GM19467 (cell line): ENCODE results near the gene UNC93A.
"Not testable (repeated sequence)": the region's sequence is repeated elsewhere in the genome, so short reads cannot be mapped to it uniquely, and the experiment has no call there.

Experiments
- ATAC-seq: cut with Tn5 transposase; IDR thresholded peaks from one replicate; pipeline ENCODE4 v1.9.1; 2021; ENCODE audit warnings: mild to moderate bottlenecking, moderate library complexity; ENCODE audit not compliant: unreplicated experiment

The UNC93A gene

DNA sequence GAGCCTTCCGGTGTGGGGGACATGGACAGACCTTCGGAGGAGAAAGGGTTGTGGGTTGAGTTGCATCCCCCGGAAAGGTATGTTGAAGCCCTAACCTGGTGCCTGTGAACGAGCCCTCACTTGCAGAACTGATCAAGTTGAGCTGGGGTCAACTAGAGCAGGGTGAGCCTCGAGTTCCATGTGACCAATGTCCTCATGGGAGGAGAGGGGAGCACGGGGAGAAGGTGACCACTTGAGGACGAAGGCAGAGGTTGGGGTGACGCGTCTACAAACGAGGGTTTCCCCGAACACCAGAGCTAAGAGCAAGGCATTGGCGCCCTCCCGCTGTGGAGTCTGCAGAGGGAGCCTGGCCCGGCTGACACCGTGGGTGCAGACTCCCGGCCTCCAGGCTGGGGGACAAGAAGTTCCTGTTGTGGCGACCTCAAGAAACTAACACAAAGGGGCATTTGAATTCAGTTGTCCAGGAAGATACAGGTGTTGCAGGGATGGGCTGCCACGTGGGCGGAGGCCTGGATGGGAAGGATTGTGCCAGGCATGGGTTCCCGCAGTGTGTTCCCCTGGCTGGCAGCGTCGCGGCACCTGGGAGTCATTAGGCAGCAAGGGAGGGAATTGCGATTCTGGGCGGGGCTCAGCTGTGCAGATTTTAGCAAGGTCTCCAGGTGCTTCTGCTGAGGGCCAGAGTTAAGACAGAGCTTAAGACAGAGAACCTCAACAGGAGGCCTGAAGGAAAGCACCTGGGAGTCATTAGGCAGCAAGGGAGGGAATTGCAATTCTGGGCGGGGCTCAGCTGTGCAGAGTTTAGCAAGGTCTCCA lies 20.4 kb upstream of the UNC93A start:
- ATAC-seq, result no peak

DNA sequence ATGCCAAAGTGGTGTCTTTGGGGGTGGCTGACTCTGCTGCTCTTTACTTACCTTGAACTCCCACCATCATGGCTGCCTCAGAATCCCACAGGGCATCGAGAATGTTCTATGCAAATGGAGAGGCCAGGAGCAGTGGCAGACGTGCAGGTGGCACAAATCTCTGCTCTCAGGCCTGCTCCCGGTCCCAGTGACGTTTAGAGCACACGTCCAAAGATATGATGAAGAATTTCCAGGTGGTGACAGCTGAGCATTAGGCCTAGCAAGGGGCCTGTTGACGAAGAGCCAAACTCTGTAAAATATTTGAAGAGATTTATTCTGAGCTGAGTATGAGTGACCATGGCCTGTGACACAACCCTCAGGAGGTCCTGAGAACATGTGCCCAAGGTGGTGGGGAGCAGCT lies 19.0 kb upstream of the UNC93A start:
- ATAC-seq, result no peak

DNA sequence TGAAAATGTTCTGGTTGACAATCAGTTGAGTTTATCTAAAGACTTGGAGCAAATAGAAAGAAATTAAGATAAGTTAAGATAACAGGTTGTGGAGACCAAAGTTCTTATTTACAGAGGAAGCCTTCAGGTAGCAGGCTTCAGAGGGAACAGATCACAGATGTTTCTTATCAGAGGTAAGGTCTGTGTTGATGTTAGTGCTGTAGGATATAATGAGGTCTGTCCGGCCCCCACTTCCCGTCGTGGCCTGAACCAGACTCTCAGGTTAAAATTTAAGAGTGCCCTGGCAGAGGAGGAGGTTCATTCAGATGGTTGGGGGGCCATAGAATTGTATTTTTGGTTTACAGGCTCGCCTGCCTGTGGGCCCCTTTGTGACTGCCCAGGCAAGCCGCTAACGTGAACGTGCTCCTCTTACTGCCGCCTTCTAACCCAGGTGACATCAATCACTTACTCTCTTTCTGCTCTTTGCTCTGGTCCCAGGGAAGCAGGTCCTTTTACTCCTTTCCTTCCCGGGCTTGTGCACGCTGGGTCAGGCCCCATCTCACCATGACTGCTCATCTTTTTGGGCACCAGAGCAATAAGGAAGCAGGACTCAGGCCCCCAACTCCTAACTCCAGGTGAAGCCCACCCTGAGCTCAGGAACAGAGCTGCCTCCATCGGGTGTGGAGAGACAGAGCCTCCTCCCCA lies 18.3 kb upstream of the UNC93A start:
- no peak for ATAC-seq

DNA sequence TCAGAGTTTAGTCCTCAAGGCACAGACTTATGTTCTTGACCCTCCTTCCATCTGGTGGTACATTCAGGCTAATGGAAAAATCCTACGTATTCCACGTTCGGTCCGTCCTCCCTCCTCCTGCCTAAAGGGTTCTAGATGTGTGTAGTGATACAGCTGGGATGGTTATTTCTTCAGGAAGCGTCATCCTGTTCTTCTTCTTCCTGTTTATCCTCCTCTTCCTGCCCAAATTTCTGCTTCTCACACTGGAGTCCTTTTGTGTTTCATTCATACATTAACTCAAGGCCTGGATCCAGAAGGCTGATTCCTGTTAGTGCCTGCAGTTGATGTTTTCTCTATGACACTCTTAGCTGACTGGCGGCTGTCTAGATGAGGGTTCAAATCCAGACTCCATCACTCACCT lies 16.8 kb upstream of the UNC93A start:
- ATAC-seq, result no peak

DNA sequence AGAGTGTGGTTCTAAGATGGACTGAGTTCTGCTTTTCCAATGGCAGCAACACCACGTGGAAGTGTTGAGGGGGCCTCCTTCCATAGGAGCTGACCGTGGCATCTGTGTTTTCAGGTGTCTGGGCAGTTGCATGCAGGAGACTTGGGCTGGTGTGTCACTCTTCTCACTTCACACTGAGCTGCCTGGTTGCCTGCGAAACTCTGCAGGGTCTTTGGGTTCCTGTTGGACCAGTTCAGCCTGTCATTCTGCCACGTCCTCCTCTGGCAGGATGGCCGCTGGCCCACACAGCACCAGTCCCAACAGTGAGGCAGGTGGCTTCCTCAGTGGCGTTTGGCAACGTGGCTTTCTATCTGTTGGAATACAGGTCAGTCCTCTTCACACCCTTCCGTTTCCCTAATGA lies 16.1 kb upstream of the UNC93A start:
- ATAC-seq, result no peak

DNA sequence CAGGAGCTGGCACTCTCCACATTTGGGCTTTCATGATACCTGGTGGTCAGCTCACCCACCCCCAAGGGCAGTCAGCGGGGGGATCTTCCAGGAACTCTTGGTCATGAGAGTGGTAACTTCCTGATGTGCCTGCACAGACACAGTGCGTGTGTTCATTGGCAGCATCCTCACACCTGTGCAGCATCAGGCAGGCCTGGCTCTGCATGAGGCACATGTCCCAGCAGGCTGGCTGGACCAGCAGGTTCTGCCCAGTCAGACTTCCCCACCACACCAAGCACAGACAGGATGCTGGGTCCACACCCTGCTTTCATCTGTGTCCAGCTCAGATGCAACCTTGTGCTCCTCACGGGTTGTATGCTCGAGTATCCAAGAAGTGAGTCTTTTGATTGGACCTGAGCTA lies 15.7 kb upstream of the UNC93A start:
- ATAC-seq, result no peak

DNA sequence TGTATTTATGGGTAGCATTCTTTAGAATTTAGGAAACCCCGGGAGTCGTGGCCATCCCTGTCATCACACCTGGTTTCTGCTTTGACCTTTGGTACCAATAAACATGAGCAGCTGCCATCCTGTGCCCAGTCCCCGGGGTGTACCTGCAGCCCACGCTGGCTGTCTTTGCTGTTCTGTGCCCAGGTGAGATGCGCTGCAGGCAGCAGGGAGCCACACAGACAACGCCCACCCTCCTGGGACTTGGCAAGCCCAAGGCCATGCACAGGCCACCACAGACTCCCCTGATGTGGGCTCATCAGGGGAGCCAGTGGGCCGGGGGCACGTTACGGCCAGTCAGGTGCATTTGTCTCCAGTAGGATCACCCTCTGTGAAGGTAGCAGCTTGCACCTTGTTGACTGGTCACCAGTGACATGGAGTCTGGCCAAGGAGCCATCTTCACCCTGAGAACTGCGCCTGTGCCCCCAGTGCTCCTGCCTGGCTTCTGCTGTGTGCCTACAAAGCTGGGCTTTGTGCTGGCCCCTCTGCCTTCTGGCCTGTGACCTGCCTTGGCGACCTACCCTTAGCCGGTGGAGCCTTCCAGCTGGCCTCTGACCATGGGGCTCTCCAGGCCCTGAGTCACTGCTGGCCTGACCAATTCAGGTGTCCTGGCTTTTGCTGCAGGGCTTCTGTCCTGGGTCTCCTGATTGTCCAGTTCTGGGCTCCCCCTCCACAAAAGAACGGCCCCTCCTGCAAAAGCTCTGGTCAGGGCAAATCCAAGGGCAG lies 14.2 kb upstream of the UNC93A start:
- ATAC-seq, result no peak

DNA sequence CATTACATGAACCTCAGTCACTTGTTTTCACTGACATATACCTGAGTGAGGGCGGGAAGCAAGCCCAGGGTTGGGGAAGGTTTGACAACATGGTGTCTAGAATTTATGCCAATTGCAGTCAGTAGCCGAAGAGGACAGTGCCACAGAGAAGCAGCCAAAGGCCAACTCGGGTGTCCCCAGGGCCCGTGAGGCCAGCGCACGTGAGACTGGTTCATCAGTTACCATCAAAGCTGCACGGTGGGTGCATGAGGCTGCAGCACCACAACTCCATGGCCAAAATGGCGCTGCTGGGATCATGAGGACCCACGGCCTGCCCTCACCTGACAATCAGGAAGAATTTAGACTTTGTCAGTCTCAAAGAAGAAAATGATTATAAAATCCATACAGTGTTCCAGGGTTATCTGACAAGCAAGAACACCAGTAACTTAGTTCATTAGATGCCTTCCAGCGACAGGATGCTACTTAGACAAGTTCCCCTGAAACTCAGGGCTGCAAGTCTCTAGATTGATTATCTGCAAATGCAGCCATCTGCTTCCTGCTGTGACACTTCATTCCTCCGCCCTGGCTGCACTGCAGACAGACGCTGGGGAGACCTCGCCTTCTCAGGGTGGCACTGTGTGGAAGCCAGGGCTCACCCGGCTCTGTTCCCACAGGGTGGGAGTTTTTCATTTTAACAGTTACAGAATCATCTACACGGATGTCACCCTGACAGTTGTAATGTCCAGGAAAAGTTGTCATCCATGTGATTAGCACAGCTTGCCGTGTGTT lies 12.8 kb upstream of the UNC93A start:
- ATAC-seq, result not testable (repeated sequence)

DNA sequence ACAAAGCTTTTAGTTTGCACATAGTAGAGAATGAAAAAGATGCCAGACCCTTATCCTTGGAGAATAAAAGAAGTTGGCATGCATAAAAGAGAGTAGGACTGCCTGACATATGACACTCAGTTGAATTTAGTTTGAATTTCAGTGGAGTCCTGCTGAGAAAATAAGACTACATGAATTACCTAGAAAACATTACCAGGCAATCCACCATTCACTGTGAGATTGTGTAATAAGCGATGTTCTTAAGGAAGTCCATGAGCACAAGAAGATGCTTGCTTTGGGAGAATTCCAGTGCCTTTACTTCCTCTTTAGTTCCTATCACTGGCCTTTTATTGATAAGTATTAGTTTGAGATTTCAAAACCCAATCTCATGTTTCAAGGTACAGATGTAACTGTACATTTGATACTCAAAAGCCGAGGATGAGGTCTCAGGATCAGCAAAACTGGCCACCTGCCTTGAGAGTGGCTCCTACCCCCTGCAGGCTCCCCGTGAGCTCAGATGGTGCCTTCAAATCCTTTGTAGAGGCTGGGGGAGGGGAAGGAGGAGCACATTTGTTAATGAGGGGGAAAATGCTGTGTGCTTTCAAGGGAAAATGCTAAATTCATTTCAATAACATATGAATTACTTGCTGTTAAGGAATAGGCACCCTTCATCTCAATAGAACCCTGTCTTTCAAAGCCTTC lies 11.2 kb upstream of the UNC93A start:
- no peak for ATAC-seq

DNA sequence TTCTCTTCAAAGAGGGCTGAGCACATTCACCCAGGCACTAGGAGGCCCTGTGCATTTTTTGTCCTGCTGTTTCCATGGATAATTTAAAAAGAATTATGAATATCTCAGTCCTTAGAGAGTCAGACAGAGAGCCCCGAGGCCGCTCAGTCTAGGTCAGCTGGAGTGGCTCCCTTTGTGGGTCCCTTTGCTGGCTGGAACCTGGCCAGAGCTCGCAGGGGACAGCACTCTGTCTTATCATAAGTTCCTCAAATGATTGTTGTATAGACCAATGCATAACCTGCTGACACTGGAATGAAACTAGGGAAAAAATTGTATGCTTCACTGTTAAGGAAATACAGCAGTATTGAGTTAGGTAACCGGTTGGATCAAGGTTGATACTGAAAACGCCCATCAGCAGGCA lies 10.6 kb upstream of the UNC93A start:
- not testable (repeated sequence) for ATAC-seq

DNA sequence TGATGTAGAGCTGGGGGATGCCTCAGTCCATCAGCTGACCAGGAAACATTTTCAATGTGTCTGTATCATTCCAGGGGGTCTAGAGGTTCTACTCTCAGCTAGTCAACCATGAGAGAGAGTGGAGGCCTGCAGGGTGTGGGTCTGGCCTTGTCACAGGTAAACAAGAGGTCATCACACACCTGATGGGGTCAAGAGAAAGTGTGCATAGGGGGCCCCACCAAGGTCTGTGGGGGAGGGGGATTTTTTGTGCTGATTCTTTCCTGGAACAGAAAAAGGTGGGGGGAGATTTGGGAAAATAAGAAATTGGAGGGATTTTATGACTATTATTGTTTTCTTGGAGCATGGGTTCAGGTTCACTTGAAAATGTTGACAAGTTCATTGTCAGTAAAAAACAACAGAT lies 8.9 kb upstream of the UNC93A start:
- ATAC-seq, result no peak

DNA sequence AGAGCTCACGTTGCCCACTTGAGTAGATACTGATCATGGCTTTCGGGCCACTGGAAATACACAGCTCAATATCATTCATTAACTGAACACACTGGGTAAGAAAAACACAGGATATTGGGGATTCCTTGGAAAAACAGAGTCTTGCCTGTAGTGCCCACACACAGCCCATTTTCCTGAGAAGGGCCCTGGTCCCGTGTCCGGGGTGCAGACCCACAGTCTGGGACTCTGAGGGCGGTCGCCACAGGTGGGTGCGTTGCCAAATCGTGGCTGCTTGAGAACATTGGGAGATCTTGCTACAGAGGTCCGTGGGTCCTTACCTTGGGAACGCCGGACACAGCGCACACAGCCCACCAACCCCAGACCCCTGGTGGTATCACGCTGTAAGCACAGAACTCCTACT lies 6.5 kb upstream of the UNC93A start:
- ATAC-seq, result not testable (repeated sequence)

DNA sequence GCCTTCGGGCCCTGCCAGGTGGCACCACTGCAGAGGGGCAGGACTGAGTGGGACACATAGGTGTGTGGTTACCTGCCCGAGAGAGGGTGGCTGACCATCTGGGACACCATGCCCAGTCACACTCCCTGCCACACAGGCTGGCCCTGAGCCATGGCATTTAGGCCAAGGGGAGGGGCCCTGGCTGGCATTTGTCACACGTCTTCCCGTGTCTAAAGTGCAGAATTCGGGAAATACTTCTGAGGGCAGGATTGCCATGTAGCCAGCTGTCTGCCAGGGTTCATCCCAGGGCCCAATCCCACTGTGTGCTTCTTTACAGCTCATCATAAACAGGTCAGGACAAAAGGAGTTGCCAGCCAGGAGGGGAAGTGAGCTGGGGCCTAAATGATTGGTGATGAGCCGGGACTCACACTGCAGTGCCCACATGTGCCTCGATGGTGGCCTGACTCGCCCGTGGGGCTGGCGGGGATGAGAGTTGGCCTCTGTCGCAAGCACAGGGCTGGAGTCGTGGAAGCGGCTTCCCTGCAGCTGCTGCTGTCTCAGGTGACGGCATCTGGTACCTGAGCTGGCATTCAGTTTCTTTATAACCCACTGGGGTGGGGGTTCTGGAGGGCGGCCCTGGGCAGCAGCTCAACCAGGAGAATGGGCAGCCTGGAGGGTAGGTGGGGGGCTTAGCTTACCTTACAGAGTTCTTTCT lies 5.9 kb upstream of the UNC93A start:
- no peak for ATAC-seq

DNA sequence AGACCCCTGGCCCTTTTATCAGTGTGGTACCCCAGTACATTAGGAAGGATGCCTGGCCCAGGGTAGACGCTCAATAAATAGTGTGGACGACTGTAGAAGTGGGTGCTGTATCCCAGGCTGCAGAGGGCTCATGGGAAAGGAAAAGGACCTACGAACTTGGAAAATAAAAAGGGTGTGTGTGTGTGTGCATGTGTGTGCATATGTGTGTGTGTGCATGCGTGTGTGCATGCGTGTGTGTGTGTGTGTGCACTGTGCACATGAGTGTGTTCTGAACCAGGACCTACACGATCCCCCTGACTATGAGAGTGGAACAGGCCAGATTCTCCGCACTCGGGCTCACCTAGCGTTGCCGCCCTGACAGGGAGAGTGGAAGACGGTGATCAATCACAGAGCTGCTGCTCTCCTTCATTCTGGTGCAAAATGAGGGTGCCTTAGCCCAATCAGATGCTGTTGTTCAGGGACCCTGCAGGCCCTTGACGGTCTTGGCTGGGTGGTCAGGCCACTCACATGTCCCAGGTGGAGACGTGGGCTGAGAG lies 3.5 kb upstream of the UNC93A start:
- ATAC-seq, result no peak

DNA sequence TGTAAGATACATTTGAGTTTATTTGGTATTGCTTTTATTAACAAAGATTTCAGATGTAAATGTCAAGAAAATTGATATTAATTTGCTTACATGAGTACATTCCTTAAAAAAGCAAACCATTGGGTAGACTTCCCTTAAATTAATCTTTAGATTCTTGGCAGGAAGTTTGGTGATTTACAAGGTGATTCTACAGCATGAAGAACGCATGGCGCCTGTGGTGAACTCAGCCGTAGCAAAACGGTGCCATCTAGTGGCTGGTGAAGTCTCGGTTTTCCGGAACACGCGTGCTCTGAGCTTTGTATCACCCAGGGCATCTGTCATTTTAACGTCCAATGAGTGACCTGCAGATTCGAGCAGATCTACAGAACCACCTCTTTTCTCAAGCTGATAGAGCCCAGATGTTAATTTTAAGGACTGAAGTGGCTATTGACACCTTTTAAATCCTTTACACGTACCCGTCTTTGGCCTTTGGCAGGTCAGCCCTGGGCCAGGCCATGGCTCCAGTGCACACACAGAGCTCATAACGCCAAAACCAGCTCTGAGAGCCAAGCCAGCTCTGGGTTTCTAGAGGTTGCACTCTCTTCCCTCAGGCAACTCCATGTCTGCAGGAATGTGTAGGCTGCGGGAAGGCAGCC lies 2.4 kb upstream of the UNC93A start:
- ATAC-seq, result peak; percentile 77

DNA sequence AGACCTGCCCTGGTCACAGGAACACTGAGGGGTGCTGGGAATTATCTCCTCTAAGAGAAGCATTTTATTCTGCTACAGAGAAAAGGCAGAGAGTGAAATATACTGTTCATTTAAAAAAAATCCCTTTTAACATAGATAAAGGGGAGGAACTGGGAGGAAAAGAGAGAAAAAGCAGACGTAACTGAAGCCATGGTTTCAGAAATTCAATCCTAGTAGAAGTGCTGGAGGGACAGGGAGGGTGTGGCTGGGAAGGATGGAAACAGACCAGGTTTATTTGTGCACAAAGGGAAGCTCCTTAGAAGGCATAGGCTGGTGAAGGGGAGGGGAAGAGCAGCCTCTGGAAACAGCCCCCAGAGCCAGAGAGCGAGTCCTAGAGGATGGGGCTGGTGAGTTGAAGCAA lies 1.8 kb upstream of the UNC93A start:
- not testable (repeated sequence) for ATAC-seq

DNA sequence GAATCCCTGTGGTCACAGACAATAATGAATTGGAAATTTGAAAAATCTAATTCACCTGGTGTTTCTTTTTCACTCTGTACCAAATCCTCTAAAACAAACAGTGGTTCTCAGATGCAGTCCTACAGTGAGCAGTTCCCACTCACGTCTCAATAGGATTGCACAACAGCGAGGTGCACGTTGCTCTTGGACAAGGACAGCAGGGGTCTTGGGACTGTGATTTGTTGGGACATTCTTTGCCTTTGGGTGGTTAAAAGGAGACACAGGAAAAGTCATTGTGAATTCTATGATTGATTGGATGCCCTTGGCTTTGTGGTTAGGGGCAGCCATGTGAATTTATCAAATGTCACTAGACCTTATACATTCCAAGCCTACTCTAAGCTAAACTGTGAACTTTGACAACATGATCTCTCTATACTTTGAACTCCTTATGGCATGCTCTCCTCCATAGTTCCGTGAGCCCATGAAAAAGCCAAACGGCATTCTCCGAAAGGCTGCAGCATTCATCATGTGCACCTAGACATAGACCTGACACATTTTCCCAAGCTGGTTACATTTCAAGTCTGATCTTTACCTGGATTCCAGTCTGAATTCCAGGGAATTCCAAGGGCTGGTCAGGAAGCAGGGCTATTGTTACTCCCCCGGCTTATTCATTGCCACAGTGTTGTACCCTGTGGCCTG lies 647 bp downstream of the UNC93A start:
- no peak for ATAC-seq

DNA sequence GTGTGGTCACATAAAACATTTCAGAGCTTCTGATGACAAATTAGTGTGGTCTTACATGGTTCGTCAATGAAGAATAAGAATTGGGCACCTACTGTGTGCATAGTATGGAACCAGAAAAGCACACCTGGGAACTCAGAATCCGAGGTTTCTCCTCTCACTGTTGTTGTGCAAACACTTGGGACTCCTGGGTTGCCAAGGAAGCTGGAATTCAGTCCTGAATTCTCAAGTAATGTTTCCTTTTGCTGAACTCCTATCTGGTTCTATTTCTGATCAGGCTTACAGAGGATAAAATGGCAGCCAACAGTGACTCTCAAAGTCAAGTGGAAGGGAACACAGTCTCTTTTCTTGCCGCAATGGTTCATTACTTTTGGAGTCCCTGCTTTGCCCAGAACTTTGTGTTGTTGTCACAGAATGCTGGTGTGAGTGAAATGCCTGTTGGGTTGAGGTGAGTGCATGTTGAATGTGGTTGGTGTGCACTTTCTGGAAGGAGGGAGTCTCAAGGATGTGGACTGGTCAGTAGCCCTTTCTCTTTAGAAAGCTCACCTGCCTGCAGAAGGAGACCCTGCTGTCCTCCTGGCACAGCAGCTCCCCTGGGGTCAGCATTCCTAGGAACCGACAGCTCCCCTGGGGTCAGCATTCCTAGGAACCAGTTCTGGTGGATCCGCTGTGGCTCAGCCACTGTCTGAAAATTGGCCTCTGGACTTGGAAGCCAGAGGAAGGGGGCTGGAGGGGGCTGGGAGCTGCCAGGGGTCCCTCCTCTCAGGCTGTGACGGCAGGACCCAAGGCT lies 1.4 kb downstream of the UNC93A start:
- ATAC-seq, result no peak
